ENCODE data around the gene PCED1B.

The PCED1B gene

GRCh38 chr12:47184813-47185212 is 105.4 kb downstream of the PCED1B start:
- no peak overlapping the region for H3K4me3 ChIP-seq (ENCODE audit: low read length)
- no peak for TF ChIP-seq CTCF (conservative IDR thresholded peaks at IDR 0.05; ENCODE audit: low read length)
- DNase-seq (ENCODE audit: low read depth): no peak

- no peak for DNase-seq (ENCODE audit: low read depth)
- no peak overlapping the region for H3K4me3 ChIP-seq (ENCODE audit: low read length)
- no peak for TF ChIP-seq CTCF (conservative IDR thresholded peaks at IDR 0.05; ENCODE audit: low read length)
These were observed 106.8 kb downstream of the PCED1B start for GRCh38 chr12:47186246-47186645.

- peak; percentile 91 for DNase-seq (ENCODE audit: low read depth)
- no peak for TF ChIP-seq CTCF (conservative IDR thresholded peaks at IDR 0.05; ENCODE audit: low read length)
- H3K4me3 ChIP-seq (ENCODE audit: low read length): no peak overlapping the region
These were observed 109.4 kb downstream of the PCED1B start for GRCh38 chr12:47188576-47189441.

GRCh38 chr12:47189728-47190127 is 110.3 kb downstream of the PCED1B start:
- no peak for DNase-seq (ENCODE audit: low read depth)
- no peak overlapping the region for H3K4me3 ChIP-seq (ENCODE audit: low read length)
- no peak for TF ChIP-seq CTCF (conservative IDR thresholded peaks at IDR 0.05; ENCODE audit: low read length)

- no peak for TF ChIP-seq CTCF (conservative IDR thresholded peaks at IDR 0.05; ENCODE audit: low read length)
- peak; percentile 40 for DNase-seq (ENCODE audit: low read depth)
- no peak overlapping the region for H3K4me3 ChIP-seq (ENCODE audit: low read length)
These were observed 110.9 kb downstream of the PCED1B start for GRCh38 chr12:47190271-47190750.

- DNase-seq (ENCODE audit: low read depth): no peak
- no peak for TF ChIP-seq CTCF (conservative IDR thresholded peaks at IDR 0.05; ENCODE audit: low read length)
- H3K4me3 ChIP-seq (ENCODE audit: low read length): no peak overlapping the region
These were observed 111.5 kb downstream of the PCED1B start for GRCh38 chr12:47190905-47191304.

- no peak for DNase-seq (ENCODE audit: low read depth)
- no peak for TF ChIP-seq CTCF (conservative IDR thresholded peaks at IDR 0.05; ENCODE audit: low read length)
These were observed 112.6 kb downstream of the PCED1B start for GRCh38 chr12:47192051-47192450.

More at GRCh38 chr12:47192051-47192450, 112.6 kb downstream of the PCED1B start:
- H3K4me3 ChIP-seq (ENCODE audit: low read length): no peak overlapping the region
